PFSK-1 (cell line): ENCODE data around the gene TMEM185A.

Source experiments
- FOXP2 ChIP-seq: optimal IDR thresholded peaks from 2 replicates; pipeline ENCODE3; 2011; ENCODE audit warnings: borderline replicate concordance, control low read depth, inconsistent platforms; ENCODE audit not compliant: insufficient read depth; ENCODE audit errors: extremely low read length, extremely low read depth
- POLR2AphosphoS5 ChIP-seq: IDR thresholded peaks from 2 replicates; pipeline ENCODE4 v1.6.1; 2012; ENCODE audit warnings: low read depth, mild to moderate bottlenecking, control low read depth, low read length, moderate library complexity
- SIN3A ChIP-seq: IDR thresholded peaks from 2 replicates; pipeline ENCODE4 v1.6.1; 2012; ENCODE audit warnings: mild to moderate bottlenecking, low read length, moderate library complexity, borderline replicate concordance; ENCODE audit not compliant: insufficient read depth
- TAF1 ChIP-seq: IDR thresholded peaks from 2 replicates; pipeline ENCODE4 v1.6.1; 2012; ENCODE audit warnings: low read length, control low read depth, borderline replicate concordance; ENCODE audit not compliant: insufficient read depth
- TF ChIP-seq, protein P1 (sequence below), 2 experiments: IDR thresholded peaks; 2 replicates each; pipeline versions ENCODE4 v1.6.1 to v1.8.0; 2011 to 2012; ENCODE audit warnings: low read depth in 2 of 2, low read length in 2 of 2, control low read depth in 1 of 2, inconsistent platforms in 1 of 2, mild to moderate bottlenecking in 1 of 2, moderate library complexity in 1 of 2; ENCODE audit not compliant: insufficient read depth in 1 of 2

DNA sequence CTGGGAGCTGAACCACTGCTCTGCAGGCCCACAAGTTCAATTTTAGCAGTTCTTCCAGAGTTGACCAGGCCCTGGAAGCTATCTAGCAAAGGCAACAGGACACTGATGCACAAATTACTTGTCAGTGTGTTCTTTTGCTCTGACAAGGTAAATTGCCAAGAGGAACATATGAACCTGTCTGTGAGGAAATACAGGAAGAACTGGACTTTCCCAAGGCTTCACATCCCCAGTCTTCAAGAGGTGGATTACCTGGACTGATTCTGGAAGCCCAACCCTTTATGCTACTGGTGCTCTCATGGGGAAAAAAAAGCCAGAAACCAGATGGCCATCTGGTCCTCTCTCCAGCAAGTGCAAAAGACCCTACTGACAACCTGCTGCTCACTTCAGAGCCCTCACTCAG, 1.9 kb upstream of the TMEM185A start:
- TF ChIP-seq TAF1 (no peak), POLR2AphosphoS5 (no peak), FOXP2 (no peak), SIN3A (no peak)
- TF ChIP-seq, protein P1, sequence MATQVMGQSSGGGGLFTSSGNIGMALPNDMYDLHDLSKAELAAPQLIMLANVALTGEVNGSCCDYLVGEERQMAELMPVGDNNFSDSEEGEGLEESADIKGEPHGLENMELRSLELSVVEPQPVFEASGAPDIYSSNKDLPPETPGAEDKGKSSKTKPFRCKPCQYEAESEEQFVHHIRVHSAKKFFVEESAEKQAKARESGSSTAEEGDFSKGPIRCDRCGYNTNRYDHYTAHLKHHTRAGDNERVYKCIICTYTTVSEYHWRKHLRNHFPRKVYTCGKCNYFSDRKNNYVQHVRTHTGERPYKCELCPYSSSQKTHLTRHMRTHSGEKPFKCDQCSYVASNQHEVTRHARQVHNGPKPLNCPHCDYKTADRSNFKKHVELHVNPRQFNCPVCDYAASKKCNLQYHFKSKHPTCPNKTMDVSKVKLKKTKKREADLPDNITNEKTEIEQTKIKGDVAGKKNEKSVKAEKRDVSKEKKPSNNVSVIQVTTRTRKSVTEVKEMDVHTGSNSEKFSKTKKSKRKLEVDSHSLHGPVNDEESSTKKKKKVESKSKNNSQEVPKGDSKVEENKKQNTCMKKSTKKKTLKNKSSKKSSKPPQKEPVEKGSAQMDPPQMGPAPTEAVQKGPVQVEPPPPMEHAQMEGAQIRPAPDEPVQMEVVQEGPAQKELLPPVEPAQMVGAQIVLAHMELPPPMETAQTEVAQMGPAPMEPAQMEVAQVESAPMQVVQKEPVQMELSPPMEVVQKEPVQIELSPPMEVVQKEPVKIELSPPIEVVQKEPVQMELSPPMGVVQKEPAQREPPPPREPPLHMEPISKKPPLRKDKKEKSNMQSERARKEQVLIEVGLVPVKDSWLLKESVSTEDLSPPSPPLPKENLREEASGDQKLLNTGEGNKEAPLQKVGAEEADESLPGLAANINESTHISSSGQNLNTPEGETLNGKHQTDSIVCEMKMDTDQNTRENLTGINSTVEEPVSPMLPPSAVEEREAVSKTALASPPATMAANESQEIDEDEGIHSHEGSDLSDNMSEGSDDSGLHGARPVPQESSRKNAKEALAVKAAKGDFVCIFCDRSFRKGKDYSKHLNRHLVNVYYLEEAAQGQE (IDR thresholded peaks at IDR 0.05; ENCODE audit: insufficient read depth in 1 of 2, low read depth in 2 of 2, low read length in 2 of 2), result no peak
